ENCODE results near the gene BANK1.

Gene BANK1

GRCh38 chr4:101807351-101807750 lies 16.8 kb downstream of the BANK1 start:
- no peak for DNase-seq (ENCODE audit: low read depth, low spot score)
- no peak overlapping the region for H3K27ac ChIP-seq

GRCh38 chr4:101813604-101814003 lies 23.1 kb downstream of the BANK1 start:
- no peak overlapping the region for H3K27ac ChIP-seq
- no peak for DNase-seq (ENCODE audit: low read depth, low spot score)

GRCh38 chr4:101818362-101818761 lies 27.8 kb downstream of the BANK1 start:
- DNase-seq (ENCODE audit: low read depth, low spot score): no peak
- no peak overlapping the region for H3K27ac ChIP-seq

- DNase-seq (ENCODE audit: low read depth, low spot score): no peak
- no peak overlapping the region for H3K27ac ChIP-seq
Measured at GRCh38 chr4:101823864-101824263, 33.3 kb downstream of the BANK1 start.

GRCh38 chr4:101824500-101824899 lies 34.0 kb downstream of the BANK1 start:
- DNase-seq (ENCODE audit: low read depth, low spot score): no peak
- H3K27ac ChIP-seq: no peak overlapping the region

- DNase-seq (ENCODE audit: low read depth, low spot score): no peak
- no peak overlapping the region for H3K27ac ChIP-seq
Measured at GRCh38 chr4:101825953-101826352, 35.4 kb downstream of the BANK1 start.

- no peak for DNase-seq (ENCODE audit: low read depth, low spot score)
- no peak overlapping the region for H3K27ac ChIP-seq
Measured at GRCh38 chr4:101831816-101832215, 41.3 kb downstream of the BANK1 start.

GRCh38 chr4:101833480-101833879 lies 43.0 kb downstream of the BANK1 start:
- no peak for DNase-seq (ENCODE audit: low read depth, low spot score)
- H3K27ac ChIP-seq: no peak overlapping the region

- peak; percentile 26 for DNase-seq (ENCODE audit: low read depth, low spot score)
- no peak overlapping the region for H3K27ac ChIP-seq
Measured at GRCh38 chr4:101835121-101835904, 44.8 kb downstream of the BANK1 start.

- H3K27ac ChIP-seq: no peak overlapping the region
- no peak for DNase-seq (ENCODE audit: low read depth, low spot score)
Measured at GRCh38 chr4:101843054-101843453, 52.5 kb downstream of the BANK1 start.

- DNase-seq (ENCODE audit: low read depth, low spot score): no peak
- H3K27ac ChIP-seq: no peak overlapping the region
Measured at GRCh38 chr4:101846550-101846949, 56.0 kb downstream of the BANK1 start.

GRCh38 chr4:101850698-101851097 lies 60.2 kb downstream of the BANK1 start:
- H3K27ac ChIP-seq: no peak overlapping the region
- no peak for DNase-seq (ENCODE audit: low read depth, low spot score)

- H3K27ac ChIP-seq: no peak overlapping the region
- DNase-seq (ENCODE audit: low read depth, low spot score): no peak
Measured at GRCh38 chr4:101851672-101852071, 61.1 kb downstream of the BANK1 start.

GRCh38 chr4:101853028-101853427 lies 62.5 kb downstream of the BANK1 start:
- no peak for DNase-seq (ENCODE audit: low read depth, low spot score)
- no peak overlapping the region for H3K27ac ChIP-seq

- DNase-seq (ENCODE audit: low read depth, low spot score): no peak
- no peak overlapping the region for H3K27ac ChIP-seq
Measured at GRCh38 chr4:101853691-101854090, 63.2 kb downstream of the BANK1 start.

- H3K27ac ChIP-seq: no peak overlapping the region
- DNase-seq (ENCODE audit: low read depth, low spot score): no peak
Measured at GRCh38 chr4:101855239-101855638, 64.7 kb downstream of the BANK1 start.

- no peak for DNase-seq (ENCODE audit: low read depth, low spot score)
- no peak overlapping the region for H3K27ac ChIP-seq
Measured at GRCh38 chr4:101856149-101856548, 65.6 kb downstream of the BANK1 start.

- no peak for DNase-seq (ENCODE audit: low read depth, low spot score)
Measured at GRCh38 chr4:101857176-101857575, 66.6 kb downstream of the BANK1 start.

GRCh38 chr4:101858641-101859040 lies 68.1 kb downstream of the BANK1 start:
- H3K27ac ChIP-seq: no peak overlapping the region
- no peak for DNase-seq (ENCODE audit: low read depth, low spot score)

More at GRCh38 chr4:101857176-101857575, 66.6 kb downstream of the BANK1 start:
- H3K27ac ChIP-seq: no peak overlapping the region

- no peak for DNase-seq (ENCODE audit: low read depth, low spot score)
- H3K27ac ChIP-seq: no peak overlapping the region
Measured at GRCh38 chr4:101862595-101862994, 72.1 kb downstream of the BANK1 start.

GRCh38 chr4:101864660-101865059 lies 74.1 kb downstream of the BANK1 start:
- H3K27ac ChIP-seq: peak overlapping the region; percentile 82
- peak; percentile 3 for DNase-seq (ENCODE audit: low read depth, low spot score)

GRCh38 chr4:101865501-101866062 lies 75.1 kb downstream of the BANK1 start:
- peak; percentile 24 for DNase-seq (ENCODE audit: low read depth, low spot score)

More at GRCh38 chr4:101865501-101866062, 75.1 kb downstream of the BANK1 start:
- peak overlapping the region; percentile 82 for H3K27ac ChIP-seq

Data from epithelial cell of prostate (primary cell).